Measurements from ENCODE around the gene CCDC7.

DNA sequence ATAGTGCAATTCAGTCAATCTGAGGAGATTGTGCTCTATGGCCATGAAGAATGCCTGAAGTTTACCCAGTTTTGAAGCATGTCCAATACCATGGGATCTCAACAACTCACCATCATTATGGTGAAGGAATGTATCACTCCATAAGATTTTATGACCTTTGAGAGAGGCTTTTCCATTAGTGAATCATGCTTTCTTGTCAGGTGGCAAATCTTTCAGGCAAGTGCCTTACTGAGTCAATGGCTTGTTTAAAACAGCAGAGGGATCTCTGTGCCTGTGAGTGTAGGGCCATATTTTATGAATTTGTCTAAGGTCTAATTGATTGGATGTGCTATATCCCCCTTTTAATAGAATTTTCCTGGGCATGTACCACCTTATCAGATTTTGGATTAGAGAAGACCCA lies 131.5 kb downstream of the CCDC7 start:
- TF ChIP-seq POLR2A (IDR thresholded peaks at IDR 0.05; ENCODE audit: low read length) (no peak), GATA1 (IDR thresholded peaks at IDR 0.05; ENCODE audit: low read depth, low read length) (no peak)
